Islet of Langerhans (tissue), 1 donor: ENCODE results near the gene VWA3A.
A peak's percentile ranks its signal among the peaks of the same experiment; 100 is the strongest.
"Not testable (repeated sequence)": the region's sequence is repeated elsewhere in the genome, so short reads cannot be mapped to it uniquely, and the experiment has no call there.

Experiments
- FAIRE-seq: peaks from one replicate; lab custom pipeline; 2011; peaks lifted over from hg19 to GRCh38; lab: Jason Lieb, UNC

The VWA3A gene

GRCh38 chr16:22092143-22092933 lies at the start of gene VWA3A:
Gene VWA3A, plus strand, starts transcription at chr16:22092541. Its CDS starts 97 bp downstream, at chr16:22092638.
- no peak for FAIRE-seq

GRCh38 chr16:22043882-22044281 lies 48.5 kb upstream of the VWA3A start:
- FAIRE-seq = not testable (repeated sequence)

GRCh38 chr16:22045888-22046287 lies 46.5 kb upstream of the VWA3A start:
- FAIRE-seq = not testable (repeated sequence)

GRCh38 chr16:22050963-22051362 lies 41.4 kb upstream of the VWA3A start:
- FAIRE-seq = no peak

GRCh38 chr16:22052980-22053379 lies 39.4 kb upstream of the VWA3A start:
- no peak for FAIRE-seq

- no peak for FAIRE-seq
These were observed 38.4 kb upstream of the VWA3A start for GRCh38 chr16:22053921-22054341.

- FAIRE-seq = no peak
These were observed 37.3 kb upstream of the VWA3A start for GRCh38 chr16:22054847-22055590.

GRCh38 chr16:22055881-22056280 lies 36.5 kb upstream of the VWA3A start:
- FAIRE-seq = no peak

- FAIRE-seq = no peak
These were observed 28.4 kb upstream of the VWA3A start for GRCh38 chr16:22063888-22064467.

- FAIRE-seq = peak; percentile 38
These were observed 27.1 kb upstream of the VWA3A start for GRCh38 chr16:22065252-22065651.

- FAIRE-seq = no peak
These were observed 21.7 kb upstream of the VWA3A start for GRCh38 chr16:22070361-22071330.

GRCh38 chr16:22071331-22071910 lies 20.9 kb upstream of the VWA3A start:
- FAIRE-seq = no peak

GRCh38 chr16:22073350-22073749 lies 19.0 kb upstream of the VWA3A start:
- no peak for FAIRE-seq

- FAIRE-seq = no peak
These were observed 17.1 kb upstream of the VWA3A start for GRCh38 chr16:22075043-22075757.

- no peak for FAIRE-seq
These were observed 16.6 kb upstream of the VWA3A start for GRCh38 chr16:22075776-22076175.

GRCh38 chr16:22077700-22078313 lies 14.5 kb upstream of the VWA3A start:
- FAIRE-seq = no peak

GRCh38 chr16:22078656-22079055 lies 13.7 kb upstream of the VWA3A start:
- FAIRE-seq = no peak

GRCh38 chr16:22081050-22081449 lies 11.3 kb upstream of the VWA3A start:
- no peak for FAIRE-seq

GRCh38 chr16:22086440-22086839 lies 5.9 kb upstream of the VWA3A start:
- FAIRE-seq = no peak

GRCh38 chr16:22088642-22089041 lies 3.7 kb upstream of the VWA3A start:
- FAIRE-seq = no peak
